GM21717 (cell line): ENCODE data around the gene STX1B.
"Not testable (repeated sequence)": the region's sequence is repeated elsewhere in the genome, so short reads cannot be mapped to it uniquely, and the experiment has no call there.

Source experiments
- ATAC-seq: cut with Tn5 transposase; IDR thresholded peaks from one replicate; pipeline ENCODE4 v1.9.1; 2021; ENCODE audit warnings: mild to moderate bottlenecking, moderate library complexity; ENCODE audit not compliant: unreplicated experiment

The STX1B gene

DNA sequence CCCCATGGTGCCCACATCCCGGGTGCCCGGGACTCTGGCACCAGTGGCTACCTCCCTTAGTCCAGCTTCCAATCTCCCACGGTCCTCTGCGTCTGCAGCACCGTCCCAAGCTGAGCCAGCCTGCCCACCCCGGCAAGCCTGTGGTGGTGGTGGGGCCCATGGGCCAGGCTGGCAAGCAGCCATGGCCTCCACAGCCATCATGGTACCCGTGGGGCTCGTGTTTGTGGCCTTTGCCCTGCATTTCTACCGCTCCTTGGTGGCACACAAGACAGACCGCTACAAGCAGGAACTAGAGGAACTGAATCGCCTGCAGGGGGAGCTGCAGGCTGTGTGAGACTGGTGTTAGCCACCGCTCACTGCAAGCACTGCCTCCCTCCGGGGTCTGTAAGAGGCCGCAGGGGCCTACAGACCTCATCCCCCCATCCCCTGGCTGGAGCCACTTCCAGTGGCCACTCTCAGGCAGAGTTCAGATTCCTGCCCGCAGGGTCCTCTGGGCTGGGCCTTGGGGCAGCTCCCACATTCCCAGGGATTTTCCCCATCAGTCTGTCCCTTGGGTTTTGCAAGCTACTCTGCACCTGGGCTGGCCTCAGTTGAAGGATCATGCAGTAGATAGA, 56.8 kb downstream of the STX1B start:
- ATAC-seq, result no peak

DNA sequence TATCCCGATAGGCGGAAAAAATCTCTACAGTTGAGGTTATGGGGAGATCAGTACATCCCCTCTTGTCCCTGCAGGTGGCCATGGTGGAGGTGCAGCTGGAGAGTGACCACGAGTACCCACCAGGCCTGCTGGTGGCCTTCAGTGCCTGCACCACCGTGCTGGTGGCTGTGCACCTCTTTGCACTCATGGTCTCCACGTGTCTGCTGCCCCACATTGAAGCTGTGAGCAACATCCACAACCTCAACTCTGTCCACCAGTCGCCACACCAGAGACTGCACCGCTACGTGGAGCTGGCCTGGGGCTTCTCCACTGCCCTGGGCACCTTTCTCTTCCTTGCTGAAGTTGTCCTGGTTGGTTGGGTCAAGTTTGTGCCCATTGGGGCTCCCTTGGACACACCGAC, 57.3 kb downstream of the STX1B start:
- no peak for ATAC-seq

DNA sequence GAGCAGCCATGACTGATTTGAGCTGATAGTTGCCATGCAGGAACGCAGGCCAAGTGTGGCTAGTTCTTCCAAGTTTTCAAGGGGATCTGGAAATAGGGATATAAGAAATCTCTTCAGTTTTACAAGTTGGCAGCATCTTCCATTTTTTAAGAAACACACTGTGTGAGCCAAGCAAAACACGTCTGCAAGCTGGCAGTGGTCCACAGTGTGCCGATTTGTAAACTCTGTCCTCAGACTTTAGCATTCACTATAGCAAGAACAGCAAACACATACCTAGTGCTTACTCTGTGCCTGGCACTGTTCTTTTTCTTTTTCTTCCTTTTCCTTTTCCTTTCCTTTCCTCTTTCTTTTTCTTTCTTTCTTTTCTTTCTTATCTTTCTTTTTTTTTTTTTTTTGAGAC, 58.7 kb downstream of the STX1B start:
- no peak for ATAC-seq

DNA sequence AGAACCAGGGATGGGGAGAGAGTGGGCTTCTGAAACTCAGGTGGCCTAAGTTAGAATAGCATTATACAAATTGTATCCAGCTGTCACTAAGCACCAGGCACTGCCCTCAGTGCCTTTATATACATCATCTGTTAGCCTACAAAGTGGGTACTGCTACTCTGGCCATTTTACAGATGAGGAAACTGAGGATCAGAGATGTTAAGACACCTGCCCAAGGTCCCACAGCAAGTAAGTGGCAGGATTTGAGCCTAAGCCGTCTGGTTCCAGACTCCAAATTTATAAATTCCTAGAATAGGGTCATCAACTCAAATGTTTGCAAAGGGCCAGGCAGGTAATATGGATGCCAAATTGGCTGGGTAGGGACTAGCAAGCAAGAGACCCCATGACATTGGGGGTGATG, 59.2 kb downstream of the STX1B start:
- no peak for ATAC-seq

DNA sequence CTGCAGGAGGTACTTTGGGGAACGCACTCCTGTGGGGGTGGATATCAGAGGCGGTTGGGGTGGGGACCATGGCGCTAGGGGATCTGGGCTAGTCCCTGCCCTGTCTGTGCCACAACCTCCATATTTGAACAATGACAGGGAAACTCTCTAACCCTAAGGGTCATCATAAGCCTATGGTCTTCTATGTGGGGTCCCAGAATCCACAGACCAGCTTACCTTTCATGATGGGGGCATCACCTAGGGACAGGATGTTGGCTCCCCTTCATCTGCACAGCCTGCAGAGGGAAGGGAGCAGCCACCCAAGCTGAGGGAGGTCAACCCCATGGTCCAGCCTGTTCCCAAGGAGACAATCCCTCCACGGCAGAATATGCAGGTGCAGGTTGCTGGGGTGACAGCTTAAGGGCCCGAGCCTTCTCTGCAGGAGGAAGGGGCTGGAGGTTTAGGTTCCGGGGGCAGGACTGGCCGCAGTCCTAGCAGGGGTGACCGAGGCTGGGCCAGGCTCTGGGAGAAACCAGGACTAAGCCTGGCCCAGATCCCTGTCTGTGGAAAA, 59.8 kb downstream of the STX1B start:
- no peak for ATAC-seq

DNA sequence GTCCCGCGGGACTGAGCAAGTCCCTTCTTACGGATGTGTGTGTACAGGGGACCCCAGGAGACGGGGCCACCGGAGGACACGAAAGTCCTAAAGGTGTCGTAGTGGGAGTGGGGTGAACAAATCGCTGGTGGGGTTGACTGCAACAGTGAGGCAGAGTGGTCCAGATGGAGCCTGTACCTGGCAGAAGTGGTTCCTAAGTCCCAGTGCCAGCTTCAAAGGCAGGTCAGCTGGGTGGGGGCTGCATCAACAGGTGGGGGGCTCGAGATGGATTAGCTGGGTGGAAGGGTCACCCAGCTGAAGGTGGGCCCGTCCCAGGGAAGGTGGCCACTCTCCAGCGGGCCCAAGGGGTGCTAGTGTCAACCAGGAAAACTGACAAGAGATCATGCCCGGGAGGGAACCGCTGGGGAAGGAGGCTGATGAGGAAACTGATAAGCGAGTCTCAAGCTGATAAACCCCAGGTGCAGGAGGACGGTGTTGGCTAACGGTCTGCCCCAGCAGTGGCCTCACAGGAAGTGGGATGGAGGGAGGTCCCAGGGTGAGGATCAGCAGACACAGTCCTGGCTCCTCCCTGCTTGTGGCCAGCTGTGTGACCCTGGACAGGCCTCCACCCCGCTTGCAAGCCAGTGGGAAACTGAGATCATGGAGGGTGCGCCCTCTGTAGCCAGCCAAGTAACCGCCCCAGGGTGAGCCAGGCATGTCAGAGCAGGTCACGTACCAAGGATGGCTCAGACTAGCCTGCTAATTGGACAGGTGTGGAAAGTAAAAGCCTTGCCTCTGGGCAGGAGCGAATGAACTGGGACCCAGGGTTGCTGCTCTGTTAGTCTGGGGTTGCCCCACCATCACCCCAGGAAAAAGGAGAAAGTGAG, 60.6 kb downstream of the STX1B start:
- ATAC-seq, result peak; percentile 47

DNA sequence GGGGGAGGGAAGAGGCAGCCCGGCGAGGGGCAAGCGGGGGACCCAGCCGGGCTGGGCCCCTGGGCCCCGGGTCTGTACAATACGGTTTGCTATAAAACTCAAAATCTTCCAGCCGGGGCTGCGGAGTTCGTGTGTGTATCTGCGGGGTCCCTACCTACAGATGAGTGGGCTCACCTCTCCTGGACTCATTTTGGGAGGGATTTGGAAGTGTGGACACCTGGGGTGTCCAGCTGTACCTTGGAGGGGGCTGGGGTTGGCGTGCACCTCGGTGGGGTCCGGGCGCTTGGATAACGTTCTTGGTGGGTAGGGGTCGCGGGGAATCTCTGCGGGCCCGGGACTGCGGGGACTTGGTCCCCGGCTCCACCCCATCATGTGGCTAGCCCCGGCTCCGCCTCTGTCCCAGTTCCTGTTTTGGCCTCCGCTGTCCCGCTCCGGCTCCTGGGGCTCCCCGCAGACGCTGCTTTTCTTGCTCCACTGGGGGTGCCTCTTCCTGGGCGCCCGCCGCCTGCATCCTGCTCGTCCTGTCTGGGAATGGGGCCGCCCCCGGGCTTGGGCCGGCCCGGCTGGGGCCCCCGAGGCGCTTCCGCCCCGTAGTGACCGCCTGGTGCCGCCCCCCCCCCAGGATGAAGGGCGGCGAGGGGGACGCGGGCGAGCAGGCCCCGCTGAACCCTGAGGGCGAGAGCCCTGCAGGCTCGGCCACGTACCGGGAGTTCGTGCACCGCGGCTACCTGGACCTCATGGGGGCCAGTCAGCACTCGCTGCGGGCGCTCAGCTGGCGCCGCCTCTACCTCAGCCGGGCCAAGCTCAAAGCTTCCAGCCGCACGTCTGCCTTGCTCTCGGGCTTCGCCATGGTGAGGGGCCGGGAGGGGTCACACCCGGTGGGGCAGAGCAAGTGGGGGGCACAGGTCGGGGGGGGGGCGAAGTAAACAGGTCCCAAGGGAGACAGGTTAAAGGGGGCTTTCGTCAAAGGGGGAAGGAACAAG, 61.5 kb downstream of the STX1B start, which contains the start of gene ORAI3:
TSS of gene ORAI3 (plus strand) at position 402 of the 983 bp plus-strand sequence. CDS start at position 624, 222 bp downstream.
- peak; percentile 52 for ATAC-seq

DNA sequence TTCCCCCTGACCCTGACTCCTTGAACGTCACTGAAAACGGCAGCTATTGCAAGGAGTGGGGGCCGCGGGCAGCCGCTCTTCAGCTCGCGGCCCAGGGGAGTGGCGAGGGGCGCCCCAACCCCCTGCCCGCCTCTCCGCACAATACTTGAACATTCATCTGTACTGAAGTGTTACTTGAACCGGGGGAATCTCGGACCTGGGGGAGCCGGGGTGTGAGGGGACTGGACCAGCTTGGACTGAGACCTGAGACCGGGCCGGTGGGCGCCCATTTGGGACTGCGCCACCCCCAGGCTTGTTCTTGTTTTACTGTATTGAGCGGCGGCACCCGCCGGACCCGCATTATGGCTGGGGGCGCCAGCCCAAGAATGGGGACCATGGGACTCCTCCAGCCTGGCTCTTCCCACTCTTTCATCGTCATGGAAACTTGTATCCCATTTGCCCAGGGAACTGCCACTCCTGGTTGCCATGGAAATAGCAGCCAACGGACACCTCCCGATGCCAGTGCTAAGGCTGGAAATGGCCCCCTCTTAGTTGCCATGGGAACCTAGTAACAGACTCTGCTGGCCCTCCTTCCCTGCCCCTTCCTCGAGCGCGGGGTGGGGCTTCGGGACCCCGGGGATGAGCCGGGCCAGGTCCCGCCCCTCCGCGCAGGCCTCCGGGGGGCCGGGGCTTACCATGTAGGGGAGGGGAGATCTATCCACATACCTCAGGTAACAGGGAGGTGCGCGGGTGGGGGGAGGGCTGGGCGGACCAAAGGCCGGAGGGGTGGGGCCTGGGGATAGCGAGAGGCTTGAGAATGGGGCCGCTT, 62.4 kb downstream of the STX1B start:
- no peak for ATAC-seq

DNA sequence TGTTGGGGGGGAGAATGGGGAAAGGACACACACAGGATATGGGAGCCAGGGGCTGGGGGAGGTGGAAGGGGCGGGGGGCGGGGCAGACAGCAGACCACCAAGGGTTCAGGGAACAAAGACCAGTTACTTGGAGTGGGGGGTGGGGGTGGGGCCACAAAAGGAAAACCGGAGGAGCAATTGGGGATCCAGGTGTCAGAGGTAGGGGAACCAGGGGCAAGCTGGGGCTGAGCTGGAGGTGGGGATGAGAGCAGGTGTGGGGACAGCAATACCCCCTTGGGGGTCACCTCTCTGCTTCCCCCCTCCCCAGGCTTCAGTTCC, 62.9 kb downstream of the STX1B start:
- no peak for ATAC-seq

DNA sequence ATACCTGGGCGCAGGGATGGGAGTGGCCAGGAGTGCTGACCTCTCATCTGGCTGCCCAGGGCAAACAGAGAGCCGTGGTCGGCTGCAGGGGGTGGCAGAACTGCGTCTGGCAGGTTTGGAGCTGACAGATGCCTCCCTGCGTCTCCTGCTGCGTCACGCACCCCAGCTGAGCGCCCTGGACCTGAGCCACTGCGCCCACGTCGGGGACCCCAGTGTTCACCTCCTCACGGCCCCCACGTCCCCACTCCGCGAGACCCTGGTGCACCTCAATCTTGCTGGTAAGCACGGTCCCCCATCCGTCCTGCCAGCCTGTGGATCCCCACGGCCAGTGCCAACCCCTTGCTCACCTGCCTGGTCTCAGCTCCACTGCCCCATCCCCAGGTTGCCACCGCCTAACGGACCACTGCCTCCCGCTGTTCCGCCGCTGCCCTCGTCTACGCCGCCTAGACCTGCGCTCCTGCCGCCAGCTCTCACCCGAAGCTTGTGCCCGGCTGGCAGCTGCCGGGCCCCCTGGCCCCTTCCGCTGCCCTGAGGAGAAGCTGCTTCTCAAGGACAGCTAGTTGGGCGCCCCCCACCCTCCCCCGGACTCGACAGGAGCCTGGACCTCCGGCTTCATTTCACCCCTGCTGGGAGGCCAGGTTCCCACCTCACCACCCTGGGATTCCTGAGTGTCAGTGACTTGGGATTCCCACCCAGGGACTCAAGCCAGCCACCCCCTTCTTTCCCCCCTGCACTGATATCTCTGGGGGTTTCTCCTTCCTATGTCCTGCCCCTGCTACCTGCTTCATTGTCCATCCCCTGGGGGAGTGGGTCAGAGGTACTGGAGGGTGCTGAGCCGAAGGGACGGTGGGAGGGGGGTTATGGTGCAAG, 63.5 kb downstream of the STX1B start:
- no peak for ATAC-seq

DNA sequence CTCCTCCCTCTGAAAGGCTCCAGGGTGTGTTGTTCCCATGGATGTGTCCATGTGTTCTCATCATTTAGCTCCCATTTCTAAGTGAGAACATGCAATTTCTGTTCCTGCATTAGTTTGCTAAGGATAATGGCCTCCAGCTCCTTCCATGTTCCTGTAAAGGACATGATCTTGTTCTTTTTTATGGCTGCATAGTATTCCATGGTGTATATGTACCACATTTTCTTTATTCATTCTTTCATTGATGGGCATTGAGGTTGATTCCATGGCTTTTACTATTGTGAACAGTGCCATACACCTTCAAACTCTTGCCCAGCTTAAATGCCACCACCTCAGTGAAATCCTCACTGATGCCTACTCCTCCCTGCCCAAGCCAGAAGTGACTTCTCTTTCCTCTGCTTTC, 66.1 kb downstream of the STX1B start:
- no peak for ATAC-seq

DNA sequence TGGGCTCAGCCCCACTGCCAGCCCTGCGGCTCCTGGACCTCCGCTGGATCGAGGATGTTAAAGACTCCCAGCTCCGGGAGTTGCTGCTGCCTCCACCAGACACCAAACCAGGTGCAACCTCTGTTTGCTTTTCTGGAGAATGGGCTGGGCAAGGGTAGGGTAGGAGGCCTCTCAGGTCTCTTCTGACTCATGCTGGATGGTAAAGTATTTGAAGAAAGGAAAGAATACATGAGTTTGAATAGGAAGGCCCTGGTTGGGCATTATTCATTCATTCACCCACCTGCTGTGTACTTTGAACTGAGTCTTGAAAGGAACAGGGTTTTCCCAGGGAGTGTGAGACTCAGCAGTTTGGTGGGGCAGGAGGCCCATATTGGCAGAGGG, 68.0 kb downstream of the STX1B start:
- no peak for ATAC-seq

DNA sequence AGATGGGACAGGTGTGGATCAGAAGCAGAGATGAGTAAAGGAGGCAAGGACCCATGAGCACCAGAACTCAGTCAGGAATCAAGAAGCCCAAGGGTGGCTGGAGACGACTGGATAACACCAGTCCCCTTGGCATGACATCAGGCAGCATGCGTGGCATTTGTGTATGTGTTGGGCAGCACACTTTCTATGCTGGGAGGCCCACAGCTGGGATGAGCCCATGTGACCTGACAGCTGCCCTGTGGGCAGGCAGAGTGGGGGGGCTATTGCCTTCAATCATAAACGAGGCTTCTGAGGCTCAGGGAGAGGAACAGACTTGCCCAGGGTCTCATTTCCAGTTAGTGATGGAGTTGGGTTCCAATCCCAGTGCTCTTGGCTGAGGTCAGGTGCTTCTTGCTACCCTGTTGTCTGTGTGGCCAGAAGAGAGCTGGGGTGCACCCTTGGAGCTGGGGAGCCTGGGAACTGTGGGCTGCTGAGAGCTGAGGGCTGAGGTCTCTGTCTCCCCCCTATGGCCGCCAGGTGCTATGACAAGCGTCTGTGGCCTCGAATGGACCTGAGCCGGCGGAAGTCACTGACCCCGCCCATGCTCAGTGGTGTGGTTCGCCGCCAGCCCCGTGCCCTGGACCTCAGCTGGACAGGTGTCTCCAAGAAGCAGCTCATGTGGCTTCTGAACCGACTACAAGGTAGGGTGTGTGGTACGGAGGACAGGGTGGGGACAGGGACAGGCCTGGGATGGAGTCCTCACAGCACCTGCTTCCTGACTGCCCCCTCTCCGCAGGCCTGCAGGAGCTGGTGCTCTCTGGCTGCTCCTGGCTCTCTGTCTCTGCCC, 68.6 kb downstream of the STX1B start:
- peak; percentile 85 for ATAC-seq

DNA sequence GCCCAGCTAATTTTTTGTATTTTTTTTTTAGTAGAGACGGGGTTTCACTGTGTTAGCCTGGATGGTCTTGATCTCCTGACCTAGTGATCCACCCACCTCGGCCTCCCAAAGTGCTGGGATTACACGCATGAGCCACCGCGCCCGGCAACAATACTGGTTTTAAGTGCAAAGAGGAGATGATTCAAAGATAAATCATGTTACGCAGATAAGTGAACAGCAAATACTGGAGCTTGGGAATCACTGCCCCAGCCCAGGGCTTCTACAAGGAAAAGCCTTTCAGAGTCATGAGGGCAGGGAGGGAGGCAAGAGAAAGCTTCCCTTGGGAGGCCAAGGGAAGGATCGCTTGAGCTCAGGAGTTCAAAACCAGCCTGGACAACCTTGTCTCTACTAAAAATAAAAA, 70.9 kb downstream of the STX1B start:
- ATAC-seq, result not testable (repeated sequence)
